SK-N-MC (cell line): ENCODE data around the gene EHD4.

ENCODE experiments used
- DNase-seq: peaks from one replicate; pipeline ENCODE4 v3.0.0-alpha.2; 2011; ENCODE audit warnings: low read depth, low spot score
- H3K27ac ChIP-seq: fragments of 200-600 bp; sonication (generic); 2 replicates; pipeline ENCODE4 v1.5.1; 2016; ENCODE audit warnings: mixed run types
- H3K36me3 ChIP-seq: fragments of 200-600 bp; sonication (generic); 2 replicates; pipeline ENCODE4 v1.6.1; 2017; ENCODE audit warnings: antibody characterized with exemption, low read length, mixed read lengths; ENCODE audit not compliant: insufficient read depth
- H3K4me3 ChIP-seq: fragments of 200-600 bp; sonication (generic); 2 replicates; pipeline ENCODE4 v1.5.1; 2016
- H3K9ac ChIP-seq: fragments of 200-600 bp; sonication (generic); 2 replicates; pipeline ENCODE4 v1.8.0; 2017; ENCODE audit warnings: mixed run types, mixed read lengths; ENCODE audit not compliant: insufficient read length
- H3K9me3 ChIP-seq: fragments of 200-600 bp; sonication (generic); 2 replicates; pipeline ENCODE4 v1.6.1; 2017; ENCODE audit warnings: low read depth, mild to moderate bottlenecking, antibody characterized with exemption, low read length, moderate library complexity, mixed read lengths
- EZH2 ChIP-seq: fragments of 200-600 bp; sonication (generic); IDR thresholded peaks from one replicate; pipeline ENCODE4 v1.6.1; 2017; ENCODE audit warnings: antibody characterized with exemption
- FOXP2 ChIP-seq: optimal IDR thresholded peaks from 2 replicates; pipeline ENCODE3; 2011; ENCODE audit warnings: mild to moderate bottlenecking, moderate library complexity; ENCODE audit not compliant: insufficient read depth; ENCODE audit errors: extremely low read length, control extremely low read depth
- POLR2AphosphoS5 ChIP-seq: IDR thresholded peaks from 2 replicates; pipeline ENCODE4 v1.6.1; 2012; ENCODE audit warnings: mild to moderate bottlenecking, low read depth, low read length, borderline replicate concordance

EHD4 gene

GRCh38 chr15:41949401-41950126 lies 22.8 kb downstream of the EHD4 start:
- Histone ChIP-seq H3K9me3 (no peaks in the 10 kb centered on the region), H3K9ac (no peak overlapping the region), H3K36me3 (no peaks in the 10 kb centered on the region), H3K27ac (no peak overlapping the region), H3K4me3 (no peak overlapping the region)
- TF ChIP-seq EZH2: no peak
- no peak for TF ChIP-seq FOXP2
- no peak for TF ChIP-seq POLR2AphosphoS5
- no peak for DNase-seq

GRCh38 chr15:41948490-41948889 lies 23.9 kb downstream of the EHD4 start:
- no peak for TF ChIP-seq FOXP2
- no peak for TF ChIP-seq POLR2AphosphoS5
- TF ChIP-seq EZH2: no peak
- Histone ChIP-seq H3K9me3 (no peaks in the 10 kb centered on the region), H3K4me3 (no peak overlapping the region), H3K27ac (no peak overlapping the region), H3K36me3 (no peaks in the 10 kb centered on the region), H3K9ac (no peak overlapping the region)
- DNase-seq: no peak

GRCh38 chr15:41946970-41947369 lies 25.4 kb downstream of the EHD4 start:
- DNase-seq: no peak
- Histone ChIP-seq H3K4me3 (no peak overlapping the region), H3K9ac (no peak overlapping the region), H3K36me3 (no peaks in the 10 kb centered on the region), H3K27ac (no peak overlapping the region), H3K9me3 (no peaks in the 10 kb centered on the region)
- no peak for TF ChIP-seq EZH2
- no peak for TF ChIP-seq POLR2AphosphoS5
- TF ChIP-seq FOXP2: no peak

- H3K9ac ChIP-seq: no peak overlapping the region
- TF ChIP-seq POLR2AphosphoS5: no peak
- DNase-seq: no peak
- H3K27ac ChIP-seq: no peak overlapping the region
- H3K36me3 ChIP-seq: no peaks in the 10 kb centered on the region
- H3K9me3 ChIP-seq: no peaks in the 10 kb centered on the region
- no peak overlapping the region for H3K4me3 ChIP-seq
Observed at GRCh38 chr15:41945731-41946130, 26.6 kb downstream of the EHD4 start.

- Histone ChIP-seq H3K9ac (no peak overlapping the region), H3K36me3 (no peaks in the 10 kb centered on the region), H3K27ac (no peak overlapping the region), H3K9me3 (no peaks in the 10 kb centered on the region), H3K4me3 (no peak overlapping the region)
- no peak for DNase-seq
- no peak for TF ChIP-seq POLR2AphosphoS5
- TF ChIP-seq EZH2: no peak
- no peak for TF ChIP-seq FOXP2
Observed at GRCh38 chr15:41945221-41945620, 27.1 kb downstream of the EHD4 start.

GRCh38 chr15:41944313-41944940 lies 27.9 kb downstream of the EHD4 start:
- TF ChIP-seq EZH2: no peak
- TF ChIP-seq POLR2AphosphoS5: no peak
- no peak for TF ChIP-seq FOXP2
- DNase-seq: no peak
- H3K9ac ChIP-seq: no peak overlapping the region
- H3K36me3 ChIP-seq: no peaks in the 10 kb centered on the region
- H3K27ac ChIP-seq: no peak overlapping the region
- no peak overlapping the region for H3K4me3 ChIP-seq
- H3K9me3 ChIP-seq: no peaks in the 10 kb centered on the region

- H3K27ac ChIP-seq: no peak overlapping the region
- no peak overlapping the region for H3K9ac ChIP-seq
- DNase-seq: no peak
- no peaks in the 10 kb centered on the region for H3K9me3 ChIP-seq
- no peaks in the 10 kb centered on the region for H3K36me3 ChIP-seq
- TF ChIP-seq FOXP2 (no peak), EZH2 (no peak), POLR2AphosphoS5 (no peak)
- H3K4me3 ChIP-seq: no peak overlapping the region
Observed at GRCh38 chr15:41943543-41944312, 28.6 kb downstream of the EHD4 start.

GRCh38 chr15:41942886-41943285 lies 29.5 kb downstream of the EHD4 start:
- Histone ChIP-seq H3K27ac (no peak overlapping the region), H3K9ac (no peak overlapping the region), H3K4me3 (no peak overlapping the region), H3K36me3 (no peaks in the 10 kb centered on the region), H3K9me3 (no peaks in the 10 kb centered on the region)
- TF ChIP-seq EZH2: no peak
- TF ChIP-seq FOXP2: no peak
- TF ChIP-seq POLR2AphosphoS5: no peak
- DNase-seq: no peak
